Tibial nerve (tissue), 4 donors: ENCODE data around the gene CTNNB1. TPM values are rescaled to one million over a fixed set of nuclear protein-coding genes. Genes with fewer than 3 reads are reported as not detected.

ENCODE experiments used
- small RNA-seq: library from RNA; depleted of rRNA; stranded (forward); fragments of <200 nt; gene quantifications from one replicate; pipeline ENCODE3, GENCODE V24; 2016
- total RNA-seq, 4 donors: library from RNA; depleted of rRNA; stranded (reverse); fragments of >200 nt; gene quantifications; one replicate each; pipeline ENCODE4 v1.1.0, GENCODE V29; 2016

The CTNNB1 gene
- total RNA-seq, 4 donors from 2014 or later = 411 to 548 (median 505) TPM

Small RNAs within 50 kb of the gene (small RNA-seq; reads per million reads assigned to genes)
- gene MRPS31P1 = not detected
